Mesendoderm (in vitro differentiated cells): Measurements from ENCODE around the gene PDE4DIP.
"Not testable (repeated sequence)": the region's sequence is repeated elsewhere in the genome, so short reads cannot be mapped to it uniquely, and the experiment has no call there.

Experiments used
- DNase-seq: peaks from one replicate; pipeline ENCODE4 v3.0.0; 2013
- H2AK5ac ChIP-seq: 2 replicates; pipeline ENCODE4 v1.6.1; 2013; ENCODE audit warnings: low read length, inconsistent platforms
- H2BK120ac ChIP-seq: 2 replicates; pipeline ENCODE4 v1.6.1; 2013; ENCODE audit warnings: low read depth, mild to moderate bottlenecking, low read length, moderate library complexity, mixed read lengths
- H2BK15ac ChIP-seq: replicated peaks from 2 replicates; pipeline ENCODE4 v1.6.1; 2013; ENCODE audit warnings: low read depth, mild to moderate bottlenecking, moderate library complexity
- H2BK5ac ChIP-seq: 2 replicates; pipeline ENCODE4 v1.6.1; 2013; ENCODE audit warnings: low read length, inconsistent platforms
- H3K18ac ChIP-seq: 2 replicates; pipeline ENCODE4 v1.6.1; 2013; ENCODE audit warnings: mild to moderate bottlenecking, low read length, mixed read lengths
- H3K23ac ChIP-seq: one replicate; pipeline ENCODE4 v1.6.1; 2013; ENCODE audit warnings: low read length
- H3K27ac ChIP-seq: 2 replicates; pipeline ENCODE4 v1.5.1; 2013; ENCODE audit warnings: low read depth, mild to moderate bottlenecking, inconsistent platforms, low read length, moderate library complexity
- H3K27me3 ChIP-seq: 2 replicates; pipeline ENCODE4 v1.6.1; 2013; ENCODE audit warnings: low read length, control low read depth, mild to moderate bottlenecking, inconsistent platforms; ENCODE audit not compliant: insufficient read depth, poor library complexity
- H3K36me3 ChIP-seq: 2 replicates; pipeline ENCODE4 v1.6.1; 2013; ENCODE audit warnings: low read length, inconsistent platforms; ENCODE audit not compliant: control insufficient read depth, insufficient read depth
- H3K4ac ChIP-seq: one replicate; pipeline ENCODE4 v1.6.1; 2013; ENCODE audit warnings: low read depth, mild to moderate bottlenecking, low read length, moderate library complexity
- H3K4me1 ChIP-seq: 2 replicates; pipeline ENCODE4 v1.6.1; 2013; ENCODE audit warnings: low read depth, low read length, inconsistent platforms; ENCODE audit not compliant: control insufficient read depth
- H3K4me2 ChIP-seq: 2 replicates; pipeline ENCODE4 v1.6.1; 2013; ENCODE audit warnings: low read length
- H3K4me3 ChIP-seq: 2 replicates; pipeline ENCODE4 v1.5.1; 2013; ENCODE audit warnings: mild to moderate bottlenecking, low read length
- H3K56ac ChIP-seq: one replicate; pipeline ENCODE4 v1.6.1; 2013; ENCODE audit warnings: low read length
- H3K79me1 ChIP-seq: 2 replicates; pipeline ENCODE4 v1.6.1; 2013; ENCODE audit warnings: low read length, inconsistent platforms
- H3K79me2 ChIP-seq: 2 replicates; pipeline ENCODE4 v1.6.1; 2013; ENCODE audit warnings: mild to moderate bottlenecking, low read length; ENCODE audit not compliant: control insufficient read depth, insufficient read depth
- H3K9ac ChIP-seq: 2 replicates; pipeline ENCODE4 v1.6.1; 2013; ENCODE audit warnings: low read length, inconsistent platforms
- H4K5ac ChIP-seq: one replicate; pipeline ENCODE4 v1.6.1; 2013; ENCODE audit warnings: low read length
- H4K8ac ChIP-seq: one replicate; pipeline ENCODE4 v1.6.1; 2013; ENCODE audit warnings: low read depth, mild to moderate bottlenecking, control low read depth, low read length, moderate library complexity
- WGBS: extraction: QIAGEN DNeasy Blood & Tissue Kit; methylation state at CpG from one replicate; pipeline ENCODE4 v1.1.7; 2013; ENCODE audit warnings: low lambda C conversion rate, missing lambda C conversion rate; ENCODE audit not compliant: insufficient coverage; ENCODE audit errors: extremely low coverage; 5-methylcytosine and 5-hydroxymethylcytosine counted together

The PDE4DIP gene

GRCh38 chr1:148991818-148992217, 147.6 kb downstream of the PDE4DIP start:
- not testable (repeated sequence) for H3K4ac ChIP-seq, H3K4me2 ChIP-seq

GRCh38 chr1:148992364-148992763, 148.1 kb downstream of the PDE4DIP start:
- not testable (repeated sequence) for H2BK15ac ChIP-seq, H3K23ac ChIP-seq, H3K4me3 ChIP-seq, H3K36me3 ChIP-seq, H3K9ac ChIP-seq, H3K4me2 ChIP-seq, H3K27me3 ChIP-seq, DNase-seq, H3K79me2 ChIP-seq, H2BK120ac ChIP-seq, H4K8ac ChIP-seq, H3K4ac ChIP-seq, H2BK5ac ChIP-seq, H3K27ac ChIP-seq, H4K5ac ChIP-seq, H3K56ac ChIP-seq, H3K79me1 ChIP-seq, H2AK5ac ChIP-seq, H3K4me1 ChIP-seq, H3K18ac ChIP-seq
- no CpG with 5 or more reads among the region's 2 CpGs for WGBS

More at GRCh38 chr1:148991818-148992217, 147.6 kb downstream of the PDE4DIP start:
- not testable (repeated sequence) for H3K27ac ChIP-seq, DNase-seq, H3K4me3 ChIP-seq, H4K5ac ChIP-seq, H3K23ac ChIP-seq, H2BK120ac ChIP-seq, H2AK5ac ChIP-seq, H3K27me3 ChIP-seq, H4K8ac ChIP-seq, H3K18ac ChIP-seq, H3K9ac ChIP-seq, H2BK15ac ChIP-seq, H3K56ac ChIP-seq, H3K79me1 ChIP-seq, H3K79me2 ChIP-seq, H3K4me1 ChIP-seq, H2BK5ac ChIP-seq, H3K36me3 ChIP-seq
- no CpG with 5 or more reads among the region's 2 CpGs for WGBS

DNA sequence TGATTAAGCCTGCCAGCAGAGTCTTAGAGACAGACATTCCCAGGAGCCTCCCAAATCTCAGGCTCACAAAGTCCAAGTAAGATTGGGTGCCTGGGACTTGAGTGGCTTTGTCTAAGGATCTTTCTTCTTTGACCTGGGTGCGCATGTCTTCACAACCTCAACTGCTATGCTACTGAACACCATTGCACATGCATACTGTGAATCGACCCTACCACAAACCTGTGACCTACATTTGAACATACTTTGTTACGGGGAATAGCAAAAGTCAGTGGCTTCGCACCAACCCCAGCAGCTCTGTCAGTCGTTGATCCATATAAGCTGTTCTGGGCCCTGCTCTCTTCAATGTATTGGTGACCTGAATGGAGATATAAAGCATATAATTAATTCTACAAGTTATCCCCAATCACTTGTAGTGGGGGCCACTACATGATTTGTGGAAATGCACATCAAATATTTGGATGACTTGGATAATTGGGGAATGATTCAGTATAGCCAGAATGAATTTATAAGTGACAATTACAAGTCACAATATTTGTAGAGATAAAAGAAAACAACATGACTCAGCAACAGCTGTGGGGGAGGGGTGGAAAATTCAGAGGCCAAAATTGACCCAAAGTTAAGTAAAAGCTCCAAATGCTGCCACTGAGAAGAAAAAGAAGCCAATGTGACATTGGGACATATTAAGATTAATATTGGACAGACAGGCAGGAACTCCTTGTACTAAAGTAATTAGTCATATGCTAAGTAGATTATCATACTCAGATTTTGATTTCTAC, 152.4 kb downstream of the PDE4DIP start:
- WGBS: no CpG with 5 or more reads among the region's 5 CpGs

GRCh38 chr1:148997405-148997804, 153.2 kb downstream of the PDE4DIP start:
- not testable (repeated sequence) for H3K79me2 ChIP-seq, H3K23ac ChIP-seq, H2AK5ac ChIP-seq, H3K79me1 ChIP-seq, H3K9ac ChIP-seq, H3K4ac ChIP-seq, H3K4me2 ChIP-seq, H3K4me1 ChIP-seq, H2BK15ac ChIP-seq, H2BK5ac ChIP-seq, H3K18ac ChIP-seq, H3K27ac ChIP-seq, H2BK120ac ChIP-seq, H3K36me3 ChIP-seq, DNase-seq, H3K4me3 ChIP-seq, H4K5ac ChIP-seq, H3K56ac ChIP-seq, H3K27me3 ChIP-seq, H4K8ac ChIP-seq
- no CpG with 5 or more reads among the region's 6 CpGs for WGBS

More for the DNA sequence above, 152.4 kb downstream of the PDE4DIP start:
- H3K27me3 ChIP-seq, H2AK5ac ChIP-seq, H3K56ac ChIP-seq, DNase-seq, H3K27ac ChIP-seq, H4K8ac ChIP-seq, H3K4ac ChIP-seq, H3K23ac ChIP-seq, H4K5ac ChIP-seq, H3K4me1 ChIP-seq, H3K4me3 ChIP-seq, H2BK120ac ChIP-seq, H2BK15ac ChIP-seq, H3K79me2 ChIP-seq, H3K79me1 ChIP-seq, H3K9ac ChIP-seq, H3K36me3 ChIP-seq, H2BK5ac ChIP-seq, H3K4me2 ChIP-seq, H3K18ac ChIP-seq: not testable (repeated sequence)

DNA sequence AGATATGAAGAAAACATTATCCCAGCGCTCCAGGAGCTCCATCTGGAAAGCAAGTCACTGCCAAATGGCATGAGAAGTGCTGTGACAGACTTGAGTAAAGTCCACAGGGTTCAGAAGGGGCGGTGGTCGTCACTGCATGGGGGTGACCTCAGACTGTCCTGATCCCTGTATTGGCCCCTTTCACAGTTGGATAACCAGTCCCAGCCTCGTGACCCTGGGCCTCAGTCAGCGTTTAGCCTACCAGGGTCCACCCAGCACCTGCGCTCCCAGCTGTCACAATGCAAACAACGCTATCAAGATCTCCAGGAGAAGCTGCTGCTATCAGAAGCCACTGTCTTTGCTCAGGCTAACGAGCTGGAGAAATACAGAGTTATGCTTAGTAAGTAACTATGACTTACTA, 158.4 kb downstream of the PDE4DIP start:
- not testable (repeated sequence) for H3K18ac ChIP-seq, H2BK120ac ChIP-seq, H3K56ac ChIP-seq, H2BK5ac ChIP-seq, H2AK5ac ChIP-seq, H3K27me3 ChIP-seq, H3K9ac ChIP-seq, H3K4ac ChIP-seq, H3K4me3 ChIP-seq, H4K8ac ChIP-seq, H3K23ac ChIP-seq, H2BK15ac ChIP-seq, H3K36me3 ChIP-seq, H3K4me2 ChIP-seq, H3K27ac ChIP-seq, DNase-seq, H3K79me1 ChIP-seq, H3K4me1 ChIP-seq, H3K79me2 ChIP-seq, H4K5ac ChIP-seq
- no CpG with 5 or more reads among the region's 8 CpGs for WGBS

DNA sequence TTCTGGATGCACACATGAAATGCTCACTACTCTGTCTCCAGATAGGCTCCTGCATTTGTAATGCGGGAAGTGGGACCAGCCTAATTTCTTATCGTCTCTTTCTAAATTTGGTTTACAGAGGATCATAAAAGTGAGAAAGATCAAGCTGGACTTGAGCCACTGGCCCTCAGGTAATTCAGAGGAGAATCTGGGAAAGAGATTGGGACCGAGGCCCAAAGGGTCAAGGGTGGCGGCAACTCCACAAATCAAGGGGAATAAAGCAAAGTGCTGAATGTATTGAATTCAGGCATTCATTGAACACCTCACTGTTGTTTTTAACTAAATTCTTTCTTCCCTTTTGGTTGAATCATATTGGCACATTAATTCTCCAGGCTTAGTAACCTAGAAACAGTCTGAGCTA, 164.1 kb downstream of the PDE4DIP start:
- H3K4me2 ChIP-seq, H3K23ac ChIP-seq, H2AK5ac ChIP-seq, H3K56ac ChIP-seq, H3K79me2 ChIP-seq, H2BK120ac ChIP-seq, DNase-seq, H3K4me1 ChIP-seq, H3K4me3 ChIP-seq, H3K79me1 ChIP-seq, H3K4ac ChIP-seq, H2BK15ac ChIP-seq, H3K18ac ChIP-seq, H3K27ac ChIP-seq, H4K5ac ChIP-seq, H4K8ac ChIP-seq, H3K36me3 ChIP-seq, H2BK5ac ChIP-seq, H3K9ac ChIP-seq, H3K27me3 ChIP-seq: not testable (repeated sequence)
- WGBS: no CpG with 5 or more reads among the region's 4 CpGs
